GM23338 (cell line): ENCODE data around the gene PUM2. TPM values are rescaled to one million over a fixed set of nuclear protein-coding genes. Genes with fewer than 3 reads are reported as not detected.

Experiments
- ATAC-seq: fragments of 200-7000 bp; cut with Tn5 transposase; 3 replicates; pipeline ENCODE4 v1.9.1; 2020
- DNase-seq: peaks from one replicate; pipeline ENCODE4 v3.0.0-alpha.2; 2015; ENCODE audit warnings: low spot score
- H2AFZ ChIP-seq: fragments of 200-600 bp; sonication (generic); 2 replicates; pipeline ENCODE4 v1.8.0; 2016; ENCODE audit warnings: antibody characterized with exemption, mild to moderate bottlenecking, moderate library complexity
- H3F3A ChIP-seq: fragments of 200-600 bp; sonication (generic); replicated peaks from 2 replicates; pipeline ENCODE4 v1.8.0; 2017; ENCODE audit warnings: antibody characterized with exemption, mixed run types, low read depth
- H3K27ac ChIP-seq: fragments of 200-600 bp; sonication (generic); 2 replicates; pipeline ENCODE4 v1.6.1; 2016; ENCODE audit warnings: low read depth
- H3K27me3 ChIP-seq: fragments of 200-600 bp; sonication (generic); 2 replicates; pipeline ENCODE4 v1.8.0; 2016; ENCODE audit warnings: mild to moderate bottlenecking, mixed run types, moderate library complexity; ENCODE audit not compliant: insufficient read depth
- H3K36me3 ChIP-seq: fragments of 200-600 bp; sonication (generic); 2 replicates; pipeline ENCODE4 v1.8.0; 2016; ENCODE audit warnings: mild to moderate bottlenecking; ENCODE audit not compliant: insufficient read depth
- H3K4me1 ChIP-seq: fragments of 200-600 bp; sonication (generic); 2 replicates; pipeline ENCODE4 v1.8.0; 2016; ENCODE audit warnings: mild to moderate bottlenecking, moderate library complexity; ENCODE audit not compliant: insufficient read depth
- H3K4me2 ChIP-seq: fragments of 200-600 bp; sonication (generic); 2 replicates; pipeline ENCODE4 v1.7.1; 2017; ENCODE audit warnings: mixed run types
- H3K4me3 ChIP-seq: fragments of 200-600 bp; sonication (generic); 2 replicates; pipeline ENCODE4 v1.6.1; 2016; ENCODE audit warnings: mixed run types
- H3K79me2 ChIP-seq: fragments of 200-600 bp; sonication (generic); replicated peaks from 2 replicates; pipeline ENCODE4 v1.8.0; 2017; ENCODE audit warnings: mild to moderate bottlenecking; ENCODE audit not compliant: insufficient read depth
- H3K9me2 ChIP-seq: fragments of 200-600 bp; sonication (generic); 2 replicates; pipeline ENCODE4 v1.8.0; 2017; ENCODE audit not compliant: insufficient read depth
- H4K20me1 ChIP-seq: fragments of 200-600 bp; sonication (generic); replicated peaks from 2 replicates; pipeline ENCODE4 v1.8.0; 2017; ENCODE audit warnings: mild to moderate bottlenecking; ENCODE audit not compliant: insufficient read depth
- H3K27ac Mint-ChIP-seq: 2 replicates; pipeline ENCODE4 v1.8.0; 2020; ENCODE audit warnings: inconsistent platforms, mild to moderate bottlenecking, moderate library complexity, mixed read lengths
- H3K27me3 Mint-ChIP-seq: 3 replicates; pipeline ENCODE4 v1.8.0; 2022; ENCODE audit warnings: low read depth, mild to moderate bottlenecking, moderate library complexity, mixed read lengths, inconsistent platforms; ENCODE audit not compliant: insufficient read depth, poor library complexity
- H3K36me3 Mint-ChIP-seq: 3 replicates; pipeline ENCODE4 v1.8.0; 2021; ENCODE audit warnings: low read depth, mild to moderate bottlenecking, inconsistent platforms, moderate library complexity, mixed read lengths
- H3K4me1 Mint-ChIP-seq: 3 replicates; pipeline ENCODE4 v1.8.0; 2020; ENCODE audit warnings: mild to moderate bottlenecking, inconsistent platforms, mixed read lengths
- H3K4me3 Mint-ChIP-seq: 3 replicates; pipeline ENCODE4 v1.8.0; 2021; ENCODE audit warnings: moderate library complexity, mild to moderate bottlenecking, inconsistent platforms, mixed read lengths
- H3K9me3 Mint-ChIP-seq: 3 replicates; pipeline ENCODE4 v1.8.0; 2020; ENCODE audit warnings: moderate library complexity, mild to moderate bottlenecking, inconsistent platforms, mixed read lengths
- EZH2 ChIP-seq: fragments of 200-600 bp; sonication (generic); IDR thresholded peaks from one replicate; pipeline ENCODE4 v1.8.0; 2017; ENCODE audit warnings: antibody characterized with exemption, mild to moderate bottlenecking, low read depth; ENCODE audit not compliant: unreplicated experiment
- EZH2phosphoT487 ChIP-seq: fragments of 200-600 bp; sonication (generic); IDR thresholded peaks from one replicate; pipeline ENCODE4 v1.8.1; 2018; ENCODE audit warnings: antibody characterized with exemption; ENCODE audit not compliant: unreplicated experiment
- JUNB ChIP-seq: IDR thresholded peaks from one replicate; pipeline ENCODE4 v1.6.1; 2016; ENCODE audit warnings: antibody characterized with exemption; ENCODE audit not compliant: unreplicated experiment
- NANOG ChIP-seq: IDR thresholded peaks from 2 replicates; pipeline ENCODE4 v1.6.1; 2016; ENCODE audit warnings: antibody characterized with exemption, borderline replicate concordance
- ZNF114 ChIP-seq: fragments of 250-450 bp; sonication (Bioruptor Pico); IDR thresholded peaks from 2 replicates; pipeline ENCODE4 v1.5.0; 2020; ENCODE audit warnings: mild to moderate bottlenecking, moderate library complexity
- ZNF331 ChIP-seq: fragments of 250-450 bp; sonication (Bioruptor Pico); IDR thresholded peaks from 2 replicates; pipeline ENCODE4 v1.5.0; 2020; ENCODE audit warnings: low read depth, mild to moderate bottlenecking, moderate library complexity
- polyA plus RNA-seq: library from polyadenylated mRNA; unstranded; fragments of >200 nt; fragmentation: Nextera tagmentation; extraction: Ambion mirVana; gene quantifications from 2 replicates; pipeline ENCODE4 v1.2.1, GENCODE V29; 2016
- total RNA-seq: library from RNA; depleted of rRNA; stranded (reverse); fragments of >200 nt; shearing (Covaris generic); gene quantifications from 2 replicates; pipeline ENCODE4 v1.2.3, GENCODE V29; 2014
- TF ChIP-seq, protein P1 (sequence below): IDR thresholded peaks from 2 replicates; pipeline ENCODE4 v1.6.1; 2016; ENCODE audit warnings: antibody characterized with exemption
- TF ChIP-seq, protein P2 (sequence below): fragments of 250-450 bp; sonication (Bioruptor Pico); IDR thresholded peaks from 2 replicates; pipeline ENCODE4 v1.5.0; 2020; ENCODE audit warnings: mild to moderate bottlenecking, moderate library complexity
- TF ChIP-seq, protein P3 (sequence below): IDR thresholded peaks from one replicate; pipeline ENCODE4 v1.6.1; 2018; ENCODE audit warnings: antibody characterized with exemption; ENCODE audit not compliant: unreplicated experiment

The PUM2 gene
- total and polyA plus RNA-seq, 2 experiments from 2014 or later = 29.9 to 94.1 TPM

DNA sequence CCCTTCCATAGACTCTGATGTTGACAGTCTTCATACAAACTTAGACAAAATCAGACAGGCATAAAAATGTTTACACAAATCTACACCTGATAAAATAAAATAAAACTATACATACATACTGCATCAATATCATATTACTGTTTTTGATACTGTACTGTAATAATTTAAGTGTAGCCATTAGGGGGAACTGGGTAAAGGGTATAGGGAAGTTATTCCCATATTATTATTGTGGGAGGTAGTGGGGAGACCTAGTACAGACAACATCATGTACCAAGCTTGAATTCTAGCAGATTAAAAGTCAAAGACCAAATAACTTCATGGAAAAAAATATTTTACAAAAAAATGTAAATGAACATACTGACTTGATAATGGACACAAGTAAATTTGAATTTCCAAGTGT lies 43.3 kb downstream of the PUM2 start:
- Histone ChIP-seq H3K79me2 (peaks cover 84% of the 10 kb centered on the region), H3K36me3 (peaks cover 40% of the 10 kb centered on the region)
- H3K4me3 Mint-ChIP-seq = no peak overlapping the region

DNA sequence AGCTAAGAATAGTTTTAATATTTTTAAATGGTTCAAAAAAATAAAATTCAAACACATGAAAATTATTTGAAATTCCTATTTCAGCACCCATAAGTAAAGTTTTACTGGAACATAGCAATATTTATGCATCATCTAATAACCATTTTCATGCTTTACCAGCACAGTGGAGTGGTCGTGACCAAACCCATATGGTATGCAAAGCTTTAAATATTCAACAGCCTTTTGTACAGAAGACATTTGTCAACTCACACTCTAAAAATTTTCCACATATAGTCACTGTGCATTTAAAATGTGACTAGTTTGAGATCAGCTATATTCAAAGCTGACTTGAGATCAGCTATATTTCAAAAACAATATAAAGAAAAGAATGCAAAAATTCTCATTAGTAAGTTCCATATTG lies 46.2 kb downstream of the PUM2 start:
- Histone ChIP-seq H3K36me3 (peaks cover 21% of the 10 kb centered on the region), H3K4me2 (no peak overlapping the region), H2AFZ (no peak overlapping the region), H3K27me3 (no peaks in the 10 kb centered on the region), H3K4me1 (no peaks in the 10 kb centered on the region), H3K27ac (no peak overlapping the region), H3K4me3 (no peak overlapping the region), H4K20me1 (peaks cover 3% of the 10 kb centered on the region), H3F3A (no peaks in the 10 kb centered on the region), H3K9me2 (no peaks in the 10 kb centered on the region), H3K79me2 (peaks cover 88% of the 10 kb centered on the region)
- ATAC-seq = no peak
- Mint-ChIP-seq H3K4me3 (no peak overlapping the region), H3K27me3 (peaks cover 6% of the 10 kb centered on the region), H3K9me3 (no peaks in the 10 kb centered on the region; the same call in 2 of the 3 replicates), H3K27ac (no peak overlapping the region), H3K36me3 (peaks cover 65% of the 10 kb centered on the region), H3K4me1 (peaks cover 3% of the 10 kb centered on the region; the same call in 1 of the 3 replicates)
- DNase-seq = no peak
- TF ChIP-seq, protein P1, sequence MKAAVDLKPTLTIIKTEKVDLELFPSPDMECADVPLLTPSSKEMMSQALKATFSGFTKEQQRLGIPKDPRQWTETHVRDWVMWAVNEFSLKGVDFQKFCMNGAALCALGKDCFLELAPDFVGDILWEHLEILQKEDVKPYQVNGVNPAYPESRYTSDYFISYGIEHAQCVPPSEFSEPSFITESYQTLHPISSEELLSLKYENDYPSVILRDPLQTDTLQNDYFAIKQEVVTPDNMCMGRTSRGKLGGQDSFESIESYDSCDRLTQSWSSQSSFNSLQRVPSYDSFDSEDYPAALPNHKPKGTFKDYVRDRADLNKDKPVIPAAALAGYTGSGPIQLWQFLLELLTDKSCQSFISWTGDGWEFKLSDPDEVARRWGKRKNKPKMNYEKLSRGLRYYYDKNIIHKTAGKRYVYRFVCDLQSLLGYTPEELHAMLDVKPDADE = no peak
- TF ChIP-seq, protein P2, sequence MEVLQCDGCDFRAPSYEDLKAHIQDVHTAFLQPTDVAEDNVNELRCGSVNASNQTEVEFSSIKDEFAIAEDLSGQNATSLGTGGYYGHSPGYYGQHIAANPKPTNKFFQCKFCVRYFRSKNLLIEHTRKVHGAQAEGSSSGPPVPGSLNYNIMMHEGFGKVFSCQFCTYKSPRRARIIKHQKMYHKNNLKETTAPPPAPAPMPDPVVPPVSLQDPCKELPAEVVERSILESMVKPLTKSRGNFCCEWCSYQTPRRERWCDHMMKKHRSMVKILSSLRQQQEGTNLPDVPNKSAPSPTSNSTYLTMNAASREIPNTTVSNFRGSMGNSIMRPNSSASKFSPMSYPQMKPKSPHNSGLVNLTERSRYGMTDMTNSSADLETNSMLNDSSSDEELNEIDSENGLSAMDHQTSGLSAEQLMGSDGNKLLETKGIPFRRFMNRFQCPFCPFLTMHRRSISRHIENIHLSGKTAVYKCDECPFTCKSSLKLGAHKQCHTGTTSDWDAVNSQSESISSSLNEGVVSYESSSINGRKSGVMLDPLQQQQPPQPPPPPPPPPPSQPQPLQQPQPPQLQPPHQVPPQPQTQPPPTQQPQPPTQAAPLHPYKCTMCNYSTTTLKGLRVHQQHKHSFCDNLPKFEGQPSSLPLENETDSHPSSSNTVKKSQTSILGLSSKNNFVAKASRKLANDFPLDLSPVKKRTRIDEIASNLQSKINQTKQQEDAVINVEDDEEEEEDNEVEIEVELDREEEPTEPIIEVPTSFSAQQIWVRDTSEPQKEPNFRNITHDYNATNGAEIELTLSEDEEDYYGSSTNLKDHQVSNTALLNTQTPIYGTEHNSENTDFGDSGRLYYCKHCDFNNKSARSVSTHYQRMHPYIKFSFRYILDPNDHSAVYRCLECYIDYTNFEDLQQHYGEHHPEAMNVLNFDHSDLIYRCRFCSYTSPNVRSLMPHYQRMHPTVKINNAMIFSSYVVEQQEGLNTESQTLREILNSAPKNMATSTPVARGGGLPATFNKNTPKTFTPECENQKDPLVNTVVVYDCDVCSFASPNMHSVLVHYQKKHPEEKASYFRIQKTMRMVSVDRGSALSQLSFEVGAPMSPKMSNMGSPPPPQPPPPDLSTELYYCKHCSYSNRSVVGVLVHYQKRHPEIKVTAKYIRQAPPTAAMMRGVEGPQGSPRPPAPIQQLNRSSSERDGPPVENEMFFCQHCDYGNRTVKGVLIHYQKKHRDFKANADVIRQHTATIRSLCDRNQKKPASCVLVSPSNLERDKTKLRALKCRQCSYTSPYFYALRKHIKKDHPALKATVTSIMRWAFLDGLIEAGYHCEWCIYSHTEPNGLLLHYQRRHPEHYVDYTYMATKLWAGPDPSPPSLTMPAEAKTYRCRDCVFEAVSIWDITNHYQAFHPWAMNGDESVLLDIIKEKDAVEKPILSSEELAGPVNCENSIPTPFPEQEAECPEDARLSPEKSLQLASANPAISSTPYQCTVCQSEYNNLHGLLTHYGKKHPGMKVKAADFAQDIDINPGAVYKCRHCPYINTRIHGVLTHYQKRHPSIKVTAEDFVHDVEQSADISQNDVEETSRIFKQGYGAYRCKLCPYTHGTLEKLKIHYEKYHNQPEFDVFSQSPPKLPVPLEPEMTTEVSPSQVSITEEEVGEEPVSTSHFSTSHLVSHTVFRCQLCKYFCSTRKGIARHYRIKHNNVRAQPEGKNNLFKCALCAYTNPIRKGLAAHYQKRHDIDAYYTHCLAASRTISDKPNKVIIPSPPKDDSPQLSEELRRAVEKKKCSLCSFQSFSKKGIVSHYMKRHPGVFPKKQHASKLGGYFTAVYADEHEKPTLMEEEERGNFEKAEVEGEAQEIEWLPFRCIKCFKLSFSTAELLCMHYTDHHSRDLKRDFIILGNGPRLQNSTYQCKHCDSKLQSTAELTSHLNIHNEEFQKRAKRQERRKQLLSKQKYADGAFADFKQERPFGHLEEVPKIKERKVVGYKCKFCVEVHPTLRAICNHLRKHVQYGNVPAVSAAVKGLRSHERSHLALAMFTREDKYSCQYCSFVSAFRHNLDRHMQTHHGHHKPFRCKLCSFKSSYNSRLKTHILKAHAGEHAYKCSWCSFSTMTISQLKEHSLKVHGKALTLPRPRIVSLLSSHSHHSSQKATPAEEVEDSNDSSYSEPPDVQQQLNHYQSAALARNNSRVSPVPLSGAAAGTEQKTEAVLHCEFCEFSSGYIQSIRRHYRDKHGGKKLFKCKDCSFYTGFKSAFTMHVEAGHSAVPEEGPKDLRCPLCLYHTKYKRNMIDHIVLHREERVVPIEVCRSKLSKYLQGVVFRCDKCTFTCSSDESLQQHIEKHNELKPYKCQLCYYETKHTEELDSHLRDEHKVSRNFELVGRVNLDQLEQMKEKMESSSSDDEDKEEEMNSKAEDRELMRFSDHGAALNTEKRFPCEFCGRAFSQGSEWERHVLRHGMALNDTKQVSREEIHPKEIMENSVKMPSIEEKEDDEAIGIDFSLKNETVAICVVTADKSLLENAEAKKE (CRISPR knock-in tag) = no peak
- TF ChIP-seq EZH2 (no peak), EZH2phosphoT487 (no peak), NANOG (no peak), ZNF331 (CRISPR knock-in tag) (no peak), ZNF114 (CRISPR knock-in tag) (no peak), JUNB (no peak)
- TF ChIP-seq, protein P3, sequence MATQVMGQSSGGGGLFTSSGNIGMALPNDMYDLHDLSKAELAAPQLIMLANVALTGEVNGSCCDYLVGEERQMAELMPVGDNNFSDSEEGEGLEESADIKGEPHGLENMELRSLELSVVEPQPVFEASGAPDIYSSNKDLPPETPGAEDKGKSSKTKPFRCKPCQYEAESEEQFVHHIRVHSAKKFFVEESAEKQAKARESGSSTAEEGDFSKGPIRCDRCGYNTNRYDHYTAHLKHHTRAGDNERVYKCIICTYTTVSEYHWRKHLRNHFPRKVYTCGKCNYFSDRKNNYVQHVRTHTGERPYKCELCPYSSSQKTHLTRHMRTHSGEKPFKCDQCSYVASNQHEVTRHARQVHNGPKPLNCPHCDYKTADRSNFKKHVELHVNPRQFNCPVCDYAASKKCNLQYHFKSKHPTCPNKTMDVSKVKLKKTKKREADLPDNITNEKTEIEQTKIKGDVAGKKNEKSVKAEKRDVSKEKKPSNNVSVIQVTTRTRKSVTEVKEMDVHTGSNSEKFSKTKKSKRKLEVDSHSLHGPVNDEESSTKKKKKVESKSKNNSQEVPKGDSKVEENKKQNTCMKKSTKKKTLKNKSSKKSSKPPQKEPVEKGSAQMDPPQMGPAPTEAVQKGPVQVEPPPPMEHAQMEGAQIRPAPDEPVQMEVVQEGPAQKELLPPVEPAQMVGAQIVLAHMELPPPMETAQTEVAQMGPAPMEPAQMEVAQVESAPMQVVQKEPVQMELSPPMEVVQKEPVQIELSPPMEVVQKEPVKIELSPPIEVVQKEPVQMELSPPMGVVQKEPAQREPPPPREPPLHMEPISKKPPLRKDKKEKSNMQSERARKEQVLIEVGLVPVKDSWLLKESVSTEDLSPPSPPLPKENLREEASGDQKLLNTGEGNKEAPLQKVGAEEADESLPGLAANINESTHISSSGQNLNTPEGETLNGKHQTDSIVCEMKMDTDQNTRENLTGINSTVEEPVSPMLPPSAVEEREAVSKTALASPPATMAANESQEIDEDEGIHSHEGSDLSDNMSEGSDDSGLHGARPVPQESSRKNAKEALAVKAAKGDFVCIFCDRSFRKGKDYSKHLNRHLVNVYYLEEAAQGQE = no peak

More for the DNA sequence above, 43.3 kb downstream of the PUM2 start:
- H3K4me1 Mint-ChIP-seq = peaks cover 3% of the 10 kb centered on the region; the same call in 1 of the 3 replicates
- H4K20me1 ChIP-seq = peaks cover 2% of the 10 kb centered on the region
- H2AFZ ChIP-seq = no peak overlapping the region
- H3K36me3 Mint-ChIP-seq = peaks cover 61% of the 10 kb centered on the region
- ATAC-seq = no peak
- H3F3A ChIP-seq = no peaks in the 10 kb centered on the region
- peaks cover 6% of the 10 kb centered on the region for H3K27me3 Mint-ChIP-seq
- no peak overlapping the region for H3K27ac Mint-ChIP-seq
- H3K27ac ChIP-seq = no peak overlapping the region
- no peaks in the 10 kb centered on the region; the same call in 2 of the 3 replicates for H3K9me3 Mint-ChIP-seq
- H3K4me3 ChIP-seq = no peak overlapping the region
- H3K4me1 ChIP-seq = no peaks in the 10 kb centered on the region
- H3K27me3 ChIP-seq = no peaks in the 10 kb centered on the region
- H3K9me2 ChIP-seq = no peaks in the 10 kb centered on the region
- no peak overlapping the region for H3K4me2 ChIP-seq
- DNase-seq = no peak
- TF ChIP-seq ZNF114 (CRISPR knock-in tag) (no peak), ZNF331 (CRISPR knock-in tag) (no peak), EZH2 (no peak)
